Measurements from ENCODE around the gene STAP1.

DNA sequence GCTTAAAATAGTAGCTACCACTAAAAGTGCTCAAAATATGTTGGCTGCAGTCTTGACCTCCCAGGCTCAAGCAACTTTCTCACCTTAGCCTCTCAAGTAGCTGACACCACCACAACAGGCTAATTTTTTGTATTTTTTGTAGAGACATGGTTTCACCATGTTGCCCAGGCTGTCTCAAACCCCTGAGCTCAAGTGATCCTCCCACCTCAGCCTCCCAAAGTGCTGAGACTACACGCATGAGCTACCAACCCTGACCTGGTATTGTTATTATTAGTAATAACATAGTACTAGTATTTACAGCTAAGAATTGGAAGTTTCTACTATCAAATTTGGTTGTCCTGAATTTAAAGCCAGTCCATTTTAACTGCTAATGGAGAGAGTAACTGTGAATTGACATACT, 18.0 kb downstream of the STAP1 start:
- TF ChIP-seq, protein P1, sequence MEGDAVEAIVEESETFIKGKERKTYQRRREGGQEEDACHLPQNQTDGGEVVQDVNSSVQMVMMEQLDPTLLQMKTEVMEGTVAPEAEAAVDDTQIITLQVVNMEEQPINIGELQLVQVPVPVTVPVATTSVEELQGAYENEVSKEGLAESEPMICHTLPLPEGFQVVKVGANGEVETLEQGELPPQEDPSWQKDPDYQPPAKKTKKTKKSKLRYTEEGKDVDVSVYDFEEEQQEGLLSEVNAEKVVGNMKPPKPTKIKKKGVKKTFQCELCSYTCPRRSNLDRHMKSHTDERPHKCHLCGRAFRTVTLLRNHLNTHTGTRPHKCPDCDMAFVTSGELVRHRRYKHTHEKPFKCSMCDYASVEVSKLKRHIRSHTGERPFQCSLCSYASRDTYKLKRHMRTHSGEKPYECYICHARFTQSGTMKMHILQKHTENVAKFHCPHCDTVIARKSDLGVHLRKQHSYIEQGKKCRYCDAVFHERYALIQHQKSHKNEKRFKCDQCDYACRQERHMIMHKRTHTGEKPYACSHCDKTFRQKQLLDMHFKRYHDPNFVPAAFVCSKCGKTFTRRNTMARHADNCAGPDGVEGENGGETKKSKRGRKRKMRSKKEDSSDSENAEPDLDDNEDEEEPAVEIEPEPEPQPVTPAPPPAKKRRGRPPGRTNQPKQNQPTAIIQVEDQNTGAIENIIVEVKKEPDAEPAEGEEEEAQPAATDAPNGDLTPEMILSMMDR (IDR thresholded peaks at IDR 0.05 in 2 of 3, conservative IDR thresholded peaks at IDR 0.05 in 1 of 3; ENCODE audit: borderline replicate concordance in 1 of 3, insufficient read depth in 1 of 3, low read depth in 2 of 3, low read length in 2 of 3), result no peak
- TF ChIP-seq YY1 (IDR thresholded peaks at IDR 0.05; ENCODE audit: extremely low read depth, insufficient replicate concordance, low read depth, low read length) (no peak), JUND (IDR thresholded peaks at IDR 0.05) (no peak), POLR2AphosphoS5 (IDR thresholded peaks at IDR 0.05; ENCODE audit: low read depth, low read length) (no peak)
- TF ChIP-seq, protein P2, sequence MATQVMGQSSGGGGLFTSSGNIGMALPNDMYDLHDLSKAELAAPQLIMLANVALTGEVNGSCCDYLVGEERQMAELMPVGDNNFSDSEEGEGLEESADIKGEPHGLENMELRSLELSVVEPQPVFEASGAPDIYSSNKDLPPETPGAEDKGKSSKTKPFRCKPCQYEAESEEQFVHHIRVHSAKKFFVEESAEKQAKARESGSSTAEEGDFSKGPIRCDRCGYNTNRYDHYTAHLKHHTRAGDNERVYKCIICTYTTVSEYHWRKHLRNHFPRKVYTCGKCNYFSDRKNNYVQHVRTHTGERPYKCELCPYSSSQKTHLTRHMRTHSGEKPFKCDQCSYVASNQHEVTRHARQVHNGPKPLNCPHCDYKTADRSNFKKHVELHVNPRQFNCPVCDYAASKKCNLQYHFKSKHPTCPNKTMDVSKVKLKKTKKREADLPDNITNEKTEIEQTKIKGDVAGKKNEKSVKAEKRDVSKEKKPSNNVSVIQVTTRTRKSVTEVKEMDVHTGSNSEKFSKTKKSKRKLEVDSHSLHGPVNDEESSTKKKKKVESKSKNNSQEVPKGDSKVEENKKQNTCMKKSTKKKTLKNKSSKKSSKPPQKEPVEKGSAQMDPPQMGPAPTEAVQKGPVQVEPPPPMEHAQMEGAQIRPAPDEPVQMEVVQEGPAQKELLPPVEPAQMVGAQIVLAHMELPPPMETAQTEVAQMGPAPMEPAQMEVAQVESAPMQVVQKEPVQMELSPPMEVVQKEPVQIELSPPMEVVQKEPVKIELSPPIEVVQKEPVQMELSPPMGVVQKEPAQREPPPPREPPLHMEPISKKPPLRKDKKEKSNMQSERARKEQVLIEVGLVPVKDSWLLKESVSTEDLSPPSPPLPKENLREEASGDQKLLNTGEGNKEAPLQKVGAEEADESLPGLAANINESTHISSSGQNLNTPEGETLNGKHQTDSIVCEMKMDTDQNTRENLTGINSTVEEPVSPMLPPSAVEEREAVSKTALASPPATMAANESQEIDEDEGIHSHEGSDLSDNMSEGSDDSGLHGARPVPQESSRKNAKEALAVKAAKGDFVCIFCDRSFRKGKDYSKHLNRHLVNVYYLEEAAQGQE (IDR thresholded peaks at IDR 0.05; ENCODE audit: low read depth), result no peak

Data from HCT116 (cell line).